Activated CD4-positive, alpha-beta memory T cell treated with anti-CD3 and anti-CD28 coated beads, Interleukin-2, amount 10 ng/mL, durations not matched to agents 7 days and 5 days (primary cell): ENCODE measurements around the gene HEXD. TPM values are rescaled to one million over a fixed set of nuclear protein-coding genes. Genes with fewer than 3 reads are reported as not detected.

Experiments used
- CTCF ChIA-PET: fragments of 350-600 bp; sonication (Branson Sonifier 250); formaldehyde crosslinking; loops from one replicate; lab custom pipeline; 2021; ENCODE audit warnings: antibody characterized with exemption, inconsistent platforms; lab: Charles Lee
- POLR2A ChIA-PET: fragments of 350-600 bp; sonication (Branson Sonifier 250); formaldehyde crosslinking; loops from one replicate; lab custom pipeline; 2021; ENCODE audit warnings: antibody characterized with exemption; lab: Charles Lee
- DNase-seq: peaks from one replicate; pipeline ENCODE4 v3.0.0-alpha.2; 2020
- H3K27ac Mint-ChIP-seq: one replicate; pipeline ENCODE4 v1.8.0; 2021; ENCODE audit warnings: mild to moderate bottlenecking, mixed read lengths
- H3K27me3 Mint-ChIP-seq: one replicate; pipeline ENCODE4 v1.8.0; 2021; ENCODE audit warnings: mixed read lengths
- H3K36me3 Mint-ChIP-seq: one replicate; pipeline ENCODE4 v1.8.0; 2021; ENCODE audit warnings: low read depth, mixed read lengths
- H3K4me1 Mint-ChIP-seq: one replicate; pipeline ENCODE4 v1.8.0; 2021; ENCODE audit warnings: mixed read lengths
- H3K4me3 Mint-ChIP-seq: one replicate; pipeline ENCODE4 v1.8.0; 2021; ENCODE audit warnings: mild to moderate bottlenecking, mixed read lengths
- H3K9me3 Mint-ChIP-seq: one replicate; pipeline ENCODE4 v1.8.0; 2021; ENCODE audit warnings: mixed read lengths
- total RNA-seq, 2 experiments: library from RNA; stranded (reverse); gene quantifications; one replicate each; pipeline ENCODE4 v1.2.3, GENCODE V29; 2021

HEXD gene
- total RNA-seq, 2 experiments from 2014 or later: 58.3 to 60.6 TPM

DNA sequence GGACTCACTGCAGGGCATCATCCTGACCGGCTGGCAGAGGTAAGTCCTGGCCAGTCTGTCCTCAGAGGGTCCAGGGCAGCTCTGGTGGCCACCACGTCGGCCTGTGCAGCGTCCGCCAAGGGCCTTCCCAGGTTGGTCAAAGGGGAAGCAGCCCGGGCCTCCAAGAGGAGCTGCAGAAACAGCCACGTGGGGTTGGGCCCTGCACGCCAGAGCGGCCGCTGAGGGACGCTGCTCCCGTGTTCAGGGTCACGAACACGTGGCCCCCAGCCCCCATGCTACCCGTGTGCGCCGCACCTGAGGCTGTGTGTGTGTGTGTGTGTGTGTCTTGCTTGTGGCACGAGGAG lies 19.1 kb downstream of the HEXD start:
- H3K27me3 Mint-ChIP-seq: no peaks in the 10 kb centered on the region
- CTCF ChIA-PET: no interaction called here

DNA sequence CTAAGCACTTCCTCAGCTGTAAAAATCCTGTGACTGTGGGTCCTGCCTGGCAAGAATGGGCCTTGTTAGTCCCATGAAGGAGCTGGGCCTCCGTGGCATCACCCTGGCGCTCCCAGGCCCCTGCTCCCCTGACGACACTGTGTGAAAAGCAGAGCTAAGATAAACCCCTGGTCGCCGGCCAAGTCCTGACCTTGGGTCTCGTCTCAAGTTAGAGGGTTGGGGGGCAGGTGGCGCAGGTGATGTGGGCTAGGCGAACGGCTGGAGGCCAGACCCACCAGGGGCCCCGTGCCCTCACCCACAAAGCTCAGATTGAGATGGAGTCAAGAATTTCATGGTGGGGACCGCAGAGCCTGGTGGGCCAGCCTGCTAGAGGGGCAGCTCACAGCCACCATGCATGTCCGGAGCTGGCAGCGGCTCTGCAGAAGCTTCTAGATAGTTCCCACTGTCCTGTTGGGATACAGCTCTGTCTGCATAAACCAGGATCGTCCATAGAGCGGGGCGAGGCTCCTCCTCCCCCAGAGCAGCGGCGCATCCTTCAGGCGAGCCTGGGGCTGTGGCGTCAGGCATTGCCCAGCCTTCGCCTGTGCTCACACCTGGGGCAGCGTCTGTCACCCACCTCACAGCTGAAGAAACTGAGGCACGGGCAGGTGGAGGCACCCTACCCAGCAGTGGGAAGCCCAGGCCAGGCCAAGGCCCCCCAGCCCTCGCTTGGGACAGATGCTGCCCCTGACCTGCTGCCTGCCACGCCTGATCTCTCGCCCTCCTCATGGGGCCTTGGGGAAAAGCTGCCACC lies 20.4 kb downstream of the HEXD start:
- no peak for DNase-seq
- H3K4me1 Mint-ChIP-seq: peaks cover 13% of the 10 kb centered on the region

More for the DNA sequence above, 19.1 kb downstream of the HEXD start:
- Mint-ChIP-seq H3K4me3 (no peak overlapping the region), H3K4me1 (peaks cover 15% of the 10 kb centered on the region), H3K9me3 (no peaks in the 10 kb centered on the region), H3K36me3 (peaks cover 9% of the 10 kb centered on the region), H3K27ac (no peak overlapping the region)
- no peak for DNase-seq
- POLR2A ChIA-PET: interaction anchor here (1.2 to 2.6 kb wide), 3 partner anchors 12 to 61 kb away, joined by 3 to 12 read pairs (median 10); no protein-coding TSS in a partner anchor

DNA sequence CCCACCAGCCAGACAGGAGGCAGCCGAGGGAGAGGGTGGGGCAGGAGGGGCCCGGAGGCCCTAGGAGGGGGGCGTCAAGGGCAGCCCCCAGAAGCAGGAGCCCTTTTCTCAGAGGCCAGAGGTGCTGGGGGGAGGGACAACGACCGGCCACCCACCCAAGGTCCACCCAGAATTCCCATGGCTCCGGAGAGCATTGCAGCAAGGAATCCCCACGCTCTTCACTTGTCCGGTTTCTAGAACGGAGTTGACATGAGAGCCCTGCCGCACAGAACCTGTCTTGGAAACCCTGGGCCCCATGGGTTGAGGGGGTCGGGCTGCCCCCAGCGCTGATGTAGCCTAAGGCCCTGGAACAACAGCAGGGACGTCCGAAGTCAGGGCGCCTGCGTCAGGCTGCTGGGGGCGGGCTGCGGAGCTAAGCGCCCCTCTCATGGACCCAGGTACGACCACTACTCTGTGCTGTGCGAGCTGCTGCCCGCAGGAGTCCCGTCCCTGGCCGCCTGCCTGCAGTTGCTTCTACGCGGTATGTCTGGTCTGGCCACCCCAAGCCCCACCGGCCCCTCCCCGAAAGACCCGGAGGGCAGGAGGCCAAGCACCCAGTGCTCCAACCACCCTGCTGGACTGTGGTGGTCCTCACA lies 21.2 kb downstream of the HEXD start:
- DNase-seq: no peak
- H3K27me3 Mint-ChIP-seq: no peaks in the 10 kb centered on the region
- H3K9me3 Mint-ChIP-seq: no peaks in the 10 kb centered on the region
- ChIA-PET POLR2A (interaction anchor here (1.3 to 2.6 kb wide), 3 partner anchors 10 to 47 kb away, joined by 4 to 12 read pairs (median 10); no protein-coding TSS in a partner anchor), CTCF (no interaction called here)
- H3K27ac Mint-ChIP-seq: no peak overlapping the region
- peaks cover 18% of the 10 kb centered on the region for H3K36me3 Mint-ChIP-seq
- H3K4me1 Mint-ChIP-seq: peaks cover 8% of the 10 kb centered on the region
- no peak overlapping the region for H3K4me3 Mint-ChIP-seq

More for the DNA sequence above, 20.4 kb downstream of the HEXD start:
- Mint-ChIP-seq H3K27me3 (no peaks in the 10 kb centered on the region), H3K36me3 (peaks cover 20% of the 10 kb centered on the region), H3K27ac (no peak overlapping the region), H3K4me3 (no peak overlapping the region), H3K9me3 (no peaks in the 10 kb centered on the region)
- ChIA-PET CTCF (interaction anchor here (0.6 kb wide), 1 partner anchor 97 kb away, joined by 3 read pairs; no protein-coding TSS in a partner anchor), POLR2A (interaction anchor here (1.2 to 2.6 kb wide), 4 partner anchors 11 to 60 kb away, joined by 3 to 12 read pairs (median 7); no protein-coding TSS in a partner anchor)

DNA sequence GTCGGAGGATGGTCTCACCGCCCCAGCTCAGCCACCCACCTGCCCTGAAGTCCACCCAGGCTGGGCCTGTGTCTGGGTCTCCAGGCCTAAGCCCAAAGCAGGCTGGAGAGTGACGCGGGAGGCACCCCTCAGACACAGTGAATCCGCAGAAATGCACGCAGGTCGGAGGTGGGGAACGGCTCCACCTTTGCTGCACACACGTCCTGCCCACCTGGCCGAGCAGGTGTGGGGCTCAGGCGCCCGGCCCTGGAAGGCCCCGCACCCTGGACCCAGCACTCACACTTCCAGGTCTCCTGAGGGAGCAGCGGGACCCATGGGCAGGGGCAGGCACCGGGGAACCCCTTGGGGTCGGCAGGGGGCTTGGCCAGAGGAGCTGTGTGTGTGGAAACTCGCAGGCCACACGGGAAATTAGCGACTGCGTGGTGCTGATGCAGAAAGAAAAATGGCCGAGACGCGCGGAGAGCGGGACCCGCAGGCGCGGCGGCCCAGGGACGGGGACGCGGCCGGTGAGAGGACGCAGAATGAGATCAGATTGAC lies 21.8 kb downstream of the HEXD start:
- Mint-ChIP-seq H3K27ac (no peak overlapping the region), H3K4me1 (peaks cover 4% of the 10 kb centered on the region), H3K4me3 (no peak overlapping the region), H3K9me3 (no peaks in the 10 kb centered on the region), H3K36me3 (peaks cover 21% of the 10 kb centered on the region), H3K27me3 (no peaks in the 10 kb centered on the region)
- ChIA-PET CTCF (no interaction called here), POLR2A (interaction anchor here (1.1 kb wide), 1 partner anchor 9 kb away, joined by 4 read pairs; no protein-coding TSS in a partner anchor)
- no peak for DNase-seq

DNA sequence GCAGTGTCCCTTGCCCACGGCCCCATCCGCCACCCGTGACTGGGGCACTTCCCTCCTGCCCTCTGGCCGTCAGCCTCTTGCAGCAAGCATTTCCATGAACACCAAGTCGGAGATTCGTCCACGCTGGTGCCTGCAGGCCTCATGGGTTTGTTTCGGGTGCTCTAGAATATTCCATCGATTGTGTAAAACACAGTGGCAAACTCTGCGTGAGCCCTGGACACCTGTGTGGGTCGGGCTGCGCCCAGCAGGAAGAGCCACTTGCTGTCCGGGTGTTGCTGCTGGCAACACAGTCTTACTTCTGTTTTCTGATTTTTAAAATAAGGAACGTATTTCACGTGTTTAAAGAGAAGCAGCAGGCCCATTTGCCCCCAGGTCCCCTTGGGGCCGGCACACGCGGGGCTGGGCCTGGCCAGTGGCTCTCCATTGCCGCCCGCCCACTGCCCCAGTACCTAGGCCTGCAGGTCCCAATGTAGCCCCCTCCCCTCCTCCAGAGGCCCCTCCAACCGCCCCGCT lies 22.4 kb downstream of the HEXD start:
- Mint-ChIP-seq H3K36me3 (peaks cover 21% of the 10 kb centered on the region), H3K4me1 (no peaks in the 10 kb centered on the region), H3K9me3 (no peaks in the 10 kb centered on the region), H3K4me3 (no peak overlapping the region), H3K27ac (no peak overlapping the region), H3K27me3 (no peaks in the 10 kb centered on the region)
- ChIA-PET CTCF (no interaction called here), POLR2A (interaction anchor here (1.1 kb wide), 1 partner anchor 9 kb away, joined by 4 read pairs; no protein-coding TSS in a partner anchor)
- no peak for DNase-seq

DNA sequence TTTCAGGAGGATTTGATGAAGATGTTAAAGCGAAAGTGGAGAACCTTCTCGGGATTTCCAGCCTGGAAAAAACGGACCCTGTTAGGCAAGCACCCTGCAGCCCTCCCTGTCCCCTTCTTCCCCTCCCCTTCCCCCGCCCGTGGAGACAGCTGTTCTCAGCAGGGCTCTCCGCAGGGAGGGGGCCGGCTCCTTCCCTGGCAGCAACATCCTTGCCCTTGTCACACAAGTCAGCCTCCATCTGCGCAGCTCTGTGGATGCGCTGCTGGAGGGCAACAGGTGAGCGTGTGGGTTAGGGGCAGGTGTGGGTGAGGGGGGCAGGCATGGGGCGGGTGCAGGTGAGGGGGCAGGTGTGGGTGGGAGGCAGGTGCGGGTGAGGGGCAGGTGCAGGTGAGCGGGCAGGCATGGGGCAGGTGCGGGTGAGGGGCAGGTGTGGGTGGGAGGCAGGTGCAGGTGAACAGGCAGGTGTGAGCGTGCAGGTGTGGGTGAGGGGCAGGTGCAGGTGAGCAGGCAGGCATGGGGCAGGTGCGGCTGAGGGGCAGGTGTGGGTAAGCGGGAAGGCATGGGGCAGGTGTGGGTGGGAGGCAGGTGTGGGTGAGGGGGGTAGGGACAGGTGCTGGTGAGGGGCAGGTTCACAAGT lies 23.0 kb downstream of the HEXD start:
- DNase-seq: no peak
- Mint-ChIP-seq H3K4me3 (no peak overlapping the region), H3K27ac (no peak overlapping the region), H3K4me1 (peaks cover 5% of the 10 kb centered on the region), H3K27me3 (no peaks in the 10 kb centered on the region), H3K36me3 (peaks cover 26% of the 10 kb centered on the region), H3K9me3 (no peaks in the 10 kb centered on the region)
- CTCF ChIA-PET: no interaction called here
- POLR2A ChIA-PET: interaction anchor here (1.1 to 1.6 kb wide), 2 partner anchors 8 to 22 kb away, joined by 3 to 4 read pairs; no protein-coding TSS in a partner anchor

DNA sequence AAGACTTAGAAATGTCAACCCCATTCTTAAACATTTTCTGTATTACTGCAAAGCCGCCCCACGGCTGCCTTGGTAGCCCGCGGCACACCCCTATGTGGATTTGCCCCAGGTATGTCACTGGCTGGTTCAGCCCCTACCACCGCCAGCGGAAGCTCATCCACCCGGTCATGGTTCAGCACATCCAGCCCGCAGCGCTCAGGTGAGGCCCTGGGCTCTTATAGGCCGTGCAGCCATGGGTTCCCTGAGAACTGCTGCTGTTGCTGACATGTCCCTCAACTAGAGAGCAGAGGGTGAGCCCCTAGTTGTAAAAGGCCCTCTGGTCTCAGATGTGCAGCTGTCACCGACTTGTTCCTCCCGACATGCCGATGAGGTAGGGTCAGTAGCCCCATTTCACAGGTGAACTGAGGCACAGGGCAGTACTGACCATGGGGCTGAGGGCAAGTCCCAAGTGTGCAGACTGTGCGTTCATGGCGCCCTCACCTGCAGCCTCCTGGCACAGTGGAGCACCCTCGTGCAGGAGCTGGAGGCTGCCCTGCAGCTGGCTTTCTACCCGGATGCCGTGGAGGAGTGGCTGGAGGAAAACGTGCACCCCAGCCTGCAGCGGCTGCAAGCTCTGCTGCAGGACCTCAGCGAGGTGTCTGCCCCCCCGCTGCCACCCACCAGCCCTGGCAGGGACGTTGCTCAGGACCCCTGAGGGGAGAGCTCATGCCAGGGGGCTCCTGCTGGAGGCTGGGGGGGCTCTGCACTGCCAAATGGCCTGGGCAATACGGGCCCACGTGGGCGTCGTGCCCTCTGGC lies 23.7 kb downstream of the HEXD start:
- peaks cover 34% of the 10 kb centered on the region for H3K36me3 Mint-ChIP-seq
- no peaks in the 10 kb centered on the region for H3K27me3 Mint-ChIP-seq
- DNase-seq: no peak
- peaks cover 12% of the 10 kb centered on the region for H3K4me1 Mint-ChIP-seq
- H3K27ac Mint-ChIP-seq: no peak overlapping the region
- H3K4me3 Mint-ChIP-seq: no peak overlapping the region
- ChIA-PET CTCF (no interaction called here), POLR2A (interaction anchor here (0.8 to 1.6 kb wide), 3 partner anchors 16 to 23 kb away, joined by 3 to 4 read pairs (median 3); partner anchors contain the start of gene NARF)
- H3K9me3 Mint-ChIP-seq: no peaks in the 10 kb centered on the region

DNA sequence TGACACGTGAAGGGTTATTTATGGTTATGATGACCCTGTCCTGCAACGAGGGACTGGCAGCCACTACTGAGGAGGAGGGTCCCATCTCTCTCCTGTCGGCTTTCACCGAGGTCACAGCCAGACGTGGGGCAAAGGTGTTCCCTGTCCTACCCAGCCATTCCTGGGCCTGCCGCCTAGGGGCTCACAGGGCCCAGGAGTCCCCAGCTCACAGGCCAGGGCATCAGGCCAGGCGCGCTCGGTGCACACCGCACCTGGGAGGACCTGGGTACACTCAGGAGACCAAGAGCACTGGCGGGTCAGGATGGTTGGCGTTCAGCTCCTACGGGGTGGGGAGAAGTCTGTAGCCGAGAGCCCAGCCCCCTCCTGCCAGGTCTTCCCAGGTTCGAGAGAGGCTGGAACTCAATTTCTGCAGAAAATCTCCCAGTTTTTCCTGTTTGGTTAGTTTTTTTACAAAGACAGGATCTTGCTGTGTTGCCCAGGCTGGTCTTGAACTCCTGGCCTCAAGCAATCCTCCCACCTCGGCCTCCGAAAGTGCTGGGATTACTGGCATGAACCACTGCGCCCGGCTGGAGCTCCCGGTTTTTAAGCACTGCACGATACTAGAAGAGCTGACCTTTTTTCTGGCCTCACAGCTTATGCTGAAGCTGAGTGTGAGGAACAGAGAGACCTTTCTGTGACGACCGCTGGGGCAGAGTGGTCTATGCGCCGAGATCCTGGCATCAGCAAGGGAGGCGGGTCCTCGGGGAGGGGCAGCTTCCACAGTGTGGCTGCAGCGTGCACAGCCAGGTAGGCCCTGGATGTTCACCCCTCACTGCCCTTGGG lies 24.7 kb downstream of the HEXD start:
- ChIA-PET POLR2A (interaction anchor here (0.8 to 1.6 kb wide), 3 partner anchors 15 to 24 kb away, joined by 3 to 4 read pairs (median 3); partner anchors contain the start of gene NARF), CTCF (no interaction called here)
- H3K27ac Mint-ChIP-seq: no peak overlapping the region
- no peaks in the 10 kb centered on the region for H3K9me3 Mint-ChIP-seq
- peaks cover 33% of the 10 kb centered on the region for H3K36me3 Mint-ChIP-seq
- no peaks in the 10 kb centered on the region for H3K27me3 Mint-ChIP-seq
- no peak overlapping the region for H3K4me3 Mint-ChIP-seq
- H3K4me1 Mint-ChIP-seq: peaks cover 19% of the 10 kb centered on the region
- no peak for DNase-seq

DNA sequence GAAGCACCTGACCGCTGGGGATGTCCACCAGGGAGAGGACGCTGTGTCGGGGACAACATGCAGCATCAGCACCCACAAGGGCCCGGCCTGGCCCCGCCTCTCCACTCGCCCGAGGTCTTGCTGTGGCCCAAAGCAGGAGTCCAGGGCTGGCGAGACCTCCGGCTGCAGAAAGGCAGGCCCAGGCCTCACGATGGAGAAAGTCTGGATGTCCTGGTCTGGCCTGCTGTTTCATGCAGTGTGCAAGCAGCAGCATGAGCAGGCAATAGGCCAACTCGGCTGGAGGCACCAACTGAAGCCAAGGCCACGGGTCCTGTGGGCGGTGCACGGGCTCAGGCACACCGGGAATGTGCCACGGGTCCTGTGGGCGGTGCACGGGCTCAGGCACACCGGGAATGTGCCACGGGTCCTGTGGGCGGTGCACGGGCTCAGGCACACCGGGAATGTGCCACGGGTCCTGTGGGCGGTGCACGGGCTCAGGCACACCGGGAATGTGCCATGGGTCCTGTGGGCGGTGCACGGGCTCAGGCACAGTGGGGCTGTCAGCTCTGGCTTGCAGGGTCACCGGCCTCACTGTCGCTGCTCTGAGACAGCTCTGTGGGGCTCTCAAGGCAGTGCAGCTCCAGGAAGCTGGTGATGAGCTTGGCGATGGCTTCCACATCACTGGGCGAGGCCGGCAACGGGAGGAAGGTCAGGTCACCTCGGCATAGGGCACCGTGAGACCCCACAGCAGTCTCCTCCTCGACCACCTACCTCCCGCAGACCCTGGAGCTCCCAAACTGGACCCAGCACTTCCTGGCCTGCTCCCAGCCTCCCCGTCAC lies 25.5 kb downstream of the HEXD start:
- ChIA-PET POLR2A (interaction anchor here (1.0 kb wide), 1 partner anchor 14 kb away, joined by 3 read pairs; no protein-coding TSS in a partner anchor), CTCF (no interaction called here)
- Mint-ChIP-seq H3K9me3 (no peaks in the 10 kb centered on the region), H3K36me3 (peaks cover 32% of the 10 kb centered on the region), H3K4me3 (no peak overlapping the region), H3K27me3 (no peaks in the 10 kb centered on the region), H3K27ac (no peak overlapping the region), H3K4me1 (peaks cover 22% of the 10 kb centered on the region)
- no peak for DNase-seq

DNA sequence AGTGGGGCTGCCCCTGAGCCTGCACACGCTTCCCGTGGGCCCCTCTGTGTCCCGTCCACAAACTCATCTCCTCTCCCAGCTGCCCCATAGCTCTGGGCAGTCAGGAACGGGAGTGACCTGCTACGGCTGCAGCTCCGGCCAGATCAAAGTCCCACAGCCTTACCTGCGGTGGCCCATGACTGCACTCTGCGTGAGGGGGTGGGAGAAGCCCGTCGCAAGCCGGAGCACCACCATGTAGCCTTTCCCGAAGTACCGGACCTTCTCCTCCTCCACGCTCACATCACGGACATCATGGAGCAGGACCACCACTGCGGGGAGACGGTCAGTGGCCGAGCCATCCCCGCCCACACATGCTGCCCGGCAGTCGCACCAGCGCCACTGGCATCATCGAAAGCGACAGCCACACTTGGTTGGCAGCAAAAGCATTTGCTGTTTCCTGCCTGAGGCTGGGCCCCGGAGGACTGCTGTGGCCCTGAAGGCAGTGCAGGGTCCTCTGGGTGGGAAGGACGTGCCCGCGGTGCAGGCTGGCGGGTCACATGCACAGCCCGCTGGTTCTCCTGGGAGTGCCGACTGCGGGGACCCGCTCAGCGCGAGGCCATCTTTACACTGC lies 26.2 kb downstream of the HEXD start:
- no peak overlapping the region for H3K27ac Mint-ChIP-seq
- peaks cover 26% of the 10 kb centered on the region for H3K4me1 Mint-ChIP-seq
- no peak overlapping the region for H3K4me3 Mint-ChIP-seq
- ChIA-PET POLR2A (interaction anchor here (1.0 kb wide), 1 partner anchor 13 kb away, joined by 3 read pairs; no protein-coding TSS in a partner anchor), CTCF (no interaction called here)
- no peaks in the 10 kb centered on the region for H3K9me3 Mint-ChIP-seq
- H3K36me3 Mint-ChIP-seq: peaks cover 37% of the 10 kb centered on the region
- no peaks in the 10 kb centered on the region for H3K27me3 Mint-ChIP-seq
- no peak for DNase-seq
